Esophagus squamous epithelium (tissue), 4 donors: Measurements from ENCODE around the gene TBX4.

Source experiments
- POLR2A ChIP-seq, 4 donors: fragments of 450-650 bp; IDR thresholded peaks; one replicate each; pipeline ENCODE4 v1.6.1; 2017; ENCODE audit warnings: antibody characterized with exemption in 4 of 4, mild to moderate bottlenecking in 4 of 4, moderate library complexity in 3 of 4
- TF ChIP-seq, protein P1 (sequence below), 6 experiments: fragments of 450-650 bp in 4 of 6; fragments of 200-600 bp in 2 of 6; sonication (generic) in 2 of 6; IDR thresholded peaks; one replicate each; pipeline ENCODE4 v1.5.1; 2016 to 2019; ENCODE audit warnings: antibody characterized with exemption in 6 of 6, mild to moderate bottlenecking in 4 of 6, moderate library complexity in 4 of 6

DNA sequence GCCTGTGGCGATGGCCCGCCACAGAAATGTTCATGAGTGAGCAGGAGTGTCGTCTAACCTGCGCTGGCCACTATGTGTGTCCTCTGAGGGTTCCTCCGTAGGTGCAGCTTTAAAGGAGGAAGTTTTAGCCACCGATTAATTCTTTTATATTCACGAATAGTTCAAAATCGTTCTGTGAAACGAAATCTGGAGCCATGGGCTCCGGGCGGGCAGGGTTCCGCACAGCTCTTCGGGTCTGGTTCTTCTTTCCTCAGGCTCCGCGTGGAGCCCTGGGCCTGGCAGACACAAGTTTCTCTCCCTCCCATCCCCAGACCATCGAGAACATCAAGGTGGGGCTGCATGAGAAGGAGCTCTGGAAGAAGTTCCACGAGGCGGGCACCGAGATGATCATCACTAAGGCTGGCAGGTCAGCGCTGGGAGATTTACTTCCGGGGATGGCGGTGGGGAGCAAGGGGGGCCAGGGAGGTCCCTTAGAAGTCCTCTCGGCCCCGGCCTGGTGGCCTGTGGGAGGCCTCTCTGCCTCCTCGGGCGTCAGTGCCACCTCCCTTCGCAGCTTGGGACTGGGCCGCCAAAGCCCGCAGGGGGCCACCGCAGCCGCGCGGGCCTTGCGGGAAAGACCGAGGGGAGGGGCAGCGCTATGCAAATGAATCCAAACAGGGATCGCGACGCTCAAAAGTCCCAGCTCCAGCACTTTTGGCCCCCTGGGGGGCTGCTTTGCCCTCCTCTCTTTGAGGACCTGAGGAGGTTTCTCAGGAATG, 5.2 kb downstream of the TBX4 start:
- TF ChIP-seq, protein P1, sequence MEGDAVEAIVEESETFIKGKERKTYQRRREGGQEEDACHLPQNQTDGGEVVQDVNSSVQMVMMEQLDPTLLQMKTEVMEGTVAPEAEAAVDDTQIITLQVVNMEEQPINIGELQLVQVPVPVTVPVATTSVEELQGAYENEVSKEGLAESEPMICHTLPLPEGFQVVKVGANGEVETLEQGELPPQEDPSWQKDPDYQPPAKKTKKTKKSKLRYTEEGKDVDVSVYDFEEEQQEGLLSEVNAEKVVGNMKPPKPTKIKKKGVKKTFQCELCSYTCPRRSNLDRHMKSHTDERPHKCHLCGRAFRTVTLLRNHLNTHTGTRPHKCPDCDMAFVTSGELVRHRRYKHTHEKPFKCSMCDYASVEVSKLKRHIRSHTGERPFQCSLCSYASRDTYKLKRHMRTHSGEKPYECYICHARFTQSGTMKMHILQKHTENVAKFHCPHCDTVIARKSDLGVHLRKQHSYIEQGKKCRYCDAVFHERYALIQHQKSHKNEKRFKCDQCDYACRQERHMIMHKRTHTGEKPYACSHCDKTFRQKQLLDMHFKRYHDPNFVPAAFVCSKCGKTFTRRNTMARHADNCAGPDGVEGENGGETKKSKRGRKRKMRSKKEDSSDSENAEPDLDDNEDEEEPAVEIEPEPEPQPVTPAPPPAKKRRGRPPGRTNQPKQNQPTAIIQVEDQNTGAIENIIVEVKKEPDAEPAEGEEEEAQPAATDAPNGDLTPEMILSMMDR (IDR thresholded peaks at IDR 0.05) = no peak
- TF ChIP-seq POLR2A (IDR thresholded peaks at IDR 0.05) = no peak
